ENCODE measurements around the gene VPS37C.

DNA sequence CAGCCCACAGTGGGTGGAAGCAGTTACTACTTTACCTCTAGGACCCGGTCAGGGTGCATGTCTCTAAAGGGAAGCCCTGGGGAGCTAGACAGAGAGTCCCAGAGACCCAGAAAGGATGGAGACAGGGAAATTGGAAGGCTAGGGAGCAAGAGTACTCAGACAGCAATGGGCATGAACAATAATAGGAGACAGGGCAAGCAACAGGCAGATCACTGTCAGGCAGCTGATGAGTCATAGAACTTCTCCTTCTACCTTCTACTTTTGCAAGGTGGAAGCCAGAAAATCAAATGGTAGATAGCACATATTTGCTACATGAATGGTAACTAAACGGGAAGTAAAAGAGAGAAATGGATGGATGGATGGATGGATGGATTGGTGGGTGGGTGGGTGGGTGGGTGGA lies 39.3 kb downstream of the VPS37C start:
- no peak for TF ChIP-seq CTCF (IDR thresholded peaks at IDR 0.05 in 2 of 3, conservative IDR thresholded peaks at IDR 0.05 in 1 of 3; ENCODE audit: control insufficient read depth in 2 of 3, extremely low read depth in 1 of 3, insufficient read depth in 1 of 3, low read depth in 3 of 3, low read length in 3 of 3)
- TF ChIP-seq MYC (IDR thresholded peaks at IDR 0.05; ENCODE audit: insufficient read depth, insufficient read length, insufficient replicate concordance, low read length, severe bottlenecking): no peak
- TF ChIP-seq BACH1 (IDR thresholded peaks at IDR 0.05; ENCODE audit: borderline replicate concordance): no peak
- TF ChIP-seq POLR2AphosphoS5 (IDR thresholded peaks at IDR 0.05; ENCODE audit: low read length): no peak

Data from GM12878 (cell line).